HG03064 (cell line): Measurements from ENCODE around the gene CLDN7.
"Not testable (repeated sequence)": the region's sequence is repeated elsewhere in the genome, so short reads cannot be mapped to it uniquely, and the experiment has no call there.

Source experiments
- ATAC-seq: cut with Tn5 transposase; IDR thresholded peaks from one replicate; pipeline ENCODE4 v1.9.1; 2021; ENCODE audit warnings: low read depth; ENCODE audit not compliant: unreplicated experiment

Gene CLDN7

GRCh38 chr17:7256766-7257456 is 5.4 kb downstream of the CLDN7 start:
- no peak for ATAC-seq

GRCh38 chr17:7254511-7254910 is 7.8 kb downstream of the CLDN7 start:
- ATAC-seq = no peak

- ATAC-seq = no peak
These were observed 9.2 kb downstream of the CLDN7 start for GRCh38 chr17:7253082-7253481.

- ATAC-seq = peak; percentile 39
These were observed 9.9 kb downstream of the CLDN7 start, which contains the start of gene ELP5 for GRCh38 chr17:7252176-7253043. Gene ELP5, plus strand, starts transcription at chr17:7252215. Its CDS starts 336 bp downstream, at chr17:7252551.

- peak; percentile 82 for ATAC-seq
These were observed 10.6 kb downstream of the CLDN7 start, which contains the start of gene CTDNEP1 for GRCh38 chr17:7251661-7252175. Gene CTDNEP1, minus strand, starts transcription at chr17:7251734. Its CDS starts 438 bp downstream, at chr17:7251296.

- ATAC-seq = no peak
These were observed 11.3 kb downstream of the CLDN7 start for GRCh38 chr17:7250695-7251627.

GRCh38 chr17:7249830-7250229 is 12.4 kb downstream of the CLDN7 start:
- ATAC-seq = no peak

- no peak for ATAC-seq
These were observed 13.1 kb downstream of the CLDN7 start for GRCh38 chr17:7249214-7249613.

GRCh38 chr17:7248796-7249195 is 13.5 kb downstream of the CLDN7 start:
- no peak for ATAC-seq

GRCh38 chr17:7246779-7247178 is 15.5 kb downstream of the CLDN7 start:
- ATAC-seq = no peak

- ATAC-seq = not testable (repeated sequence)
These were observed 18.4 kb downstream of the CLDN7 start for GRCh38 chr17:7243838-7244237.

- no peak for ATAC-seq
These were observed 18.9 kb downstream of the CLDN7 start for GRCh38 chr17:7243453-7243729.

GRCh38 chr17:7242717-7243452 is 19.4 kb downstream of the CLDN7 start:
- no peak for ATAC-seq

GRCh38 chr17:7241783-7242716 is 20.2 kb downstream of the CLDN7 start, which contains the start of gene GABARAP:
Gene GABARAP, minus strand, starts transcription at chr17:7242449. Its CDS starts 119 bp downstream, at chr17:7242330.
- no peak for ATAC-seq

- no peak for ATAC-seq
These were observed 21.1 kb downstream of the CLDN7 start for GRCh38 chr17:7241090-7241733.

GRCh38 chr17:7240375-7240774 is 21.9 kb downstream of the CLDN7 start:
- ATAC-seq = no peak

GRCh38 chr17:7239091-7240027 is 22.9 kb downstream of the CLDN7 start, which contains the start of gene PHF23:
Gene PHF23, minus strand, starts transcription at chr17:7239457. Its CDS starts 178 bp downstream, at chr17:7239279.
- ATAC-seq = peak; percentile 38
